ENCODE data around the gene RARS2. TPM values are rescaled to one million over a fixed set of nuclear protein-coding genes. Genes with fewer than 3 reads are reported as not detected.
"Not testable (repeated sequence)": the region's sequence is repeated elsewhere in the genome, so short reads cannot be mapped to it uniquely, and the experiment has no call there.

RARS2 gene
- polyA plus RNA-seq, 2 donors: 7.9 to 16.1 TPM

DNA sequence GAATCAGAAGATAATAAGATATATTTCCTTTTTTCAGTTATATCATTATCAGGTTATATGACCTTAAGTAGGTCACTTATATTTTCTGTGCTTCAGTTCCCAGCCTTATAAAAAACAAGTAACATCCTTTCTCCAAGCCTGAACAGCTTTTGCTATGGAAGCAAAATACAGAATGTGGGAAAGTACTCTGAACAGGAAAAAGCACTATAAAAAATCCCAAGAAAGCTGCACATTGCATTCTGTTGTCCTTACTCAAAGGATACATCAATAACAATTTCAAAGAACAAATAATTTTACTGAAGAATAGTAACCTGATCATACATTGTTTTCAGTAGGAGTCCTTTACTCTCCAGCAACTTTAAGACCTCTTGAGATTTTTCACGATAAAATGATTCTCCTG, 60.6 kb downstream of the RARS2 start:
- no peaks in the 10 kb centered on the region for H3K36me3 ChIP-seq (ENCODE audit: control insufficient read depth in 2 of 2, insufficient read depth in 2 of 2, low read length in 1 of 2)

DNA sequence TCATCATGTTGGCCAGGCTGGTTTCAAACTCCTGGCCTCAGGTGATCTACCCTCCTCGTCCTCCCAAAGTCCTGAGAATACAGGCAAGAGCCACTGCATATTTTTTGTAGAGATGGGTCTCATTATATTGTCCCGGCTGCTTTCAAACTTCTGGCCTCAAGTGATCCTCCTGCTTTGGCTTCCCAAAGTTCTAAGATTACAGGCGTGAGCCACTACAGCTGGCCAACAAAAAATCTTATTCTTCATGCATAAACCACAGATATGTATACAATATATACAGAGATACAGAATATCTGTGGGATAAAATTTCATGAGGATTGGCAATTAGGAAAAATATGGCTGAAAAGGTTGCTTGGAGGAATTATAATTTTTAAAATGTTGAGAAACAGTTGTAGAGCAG, 67.1 kb downstream of the RARS2 start:
- H3K27me3 ChIP-seq (ENCODE audit: control insufficient read depth in 1 of 2, insufficient read depth in 2 of 2, low read length in 2 of 2): no peaks in the 10 kb centered on the region
- no peaks in the 10 kb centered on the region for H3K9me3 ChIP-seq (ENCODE audit: control insufficient read depth in 2 of 2, insufficient read depth in 1 of 2, low read depth in 1 of 2, low read length in 1 of 2)
- WGBS, 2 donors: 85 to 97% methylated on average over 3 of the region's 3 CpGs
- no peak overlapping the region for H3K4me3 ChIP-seq (ENCODE audit: low read depth in 1 of 2, low read length in 2 of 2)
- no peak overlapping the region for H3K27ac ChIP-seq (ENCODE audit: low read depth in 2 of 2, low read length in 1 of 2)
- no peaks in the 10 kb centered on the region for H3K4me1 ChIP-seq (ENCODE audit: control insufficient read depth in 2 of 2, insufficient read depth in 2 of 2, low read length in 1 of 2)
- H3K36me3 ChIP-seq (ENCODE audit: control insufficient read depth in 2 of 2, insufficient read depth in 2 of 2, low read length in 1 of 2): peaks cover 0 to 5% of the 10 kb centered on the region in 2 donors

More for the DNA sequence above, 60.6 kb downstream of the RARS2 start:
- Histone ChIP-seq H3K9me3 (ENCODE audit: control insufficient read depth in 2 of 2, insufficient read depth in 1 of 2, low read depth in 1 of 2, low read length in 1 of 2) (no peaks in the 10 kb centered on the region), H3K4me3 (ENCODE audit: low read depth in 1 of 2, low read length in 2 of 2) (no peak overlapping the region), H3K4me1 (ENCODE audit: control insufficient read depth in 2 of 2, insufficient read depth in 2 of 2, low read length in 1 of 2) (no peaks in the 10 kb centered on the region), H3K27ac (ENCODE audit: low read depth in 2 of 2, low read length in 1 of 2) (no peak overlapping the region), H3K27me3 (ENCODE audit: control insufficient read depth in 1 of 2, insufficient read depth in 2 of 2, low read length in 2 of 2) (no peaks in the 10 kb centered on the region)
- WGBS, 2 donors: 97 to 98% methylated on average over 1 of the region's 1 CpG

DNA sequence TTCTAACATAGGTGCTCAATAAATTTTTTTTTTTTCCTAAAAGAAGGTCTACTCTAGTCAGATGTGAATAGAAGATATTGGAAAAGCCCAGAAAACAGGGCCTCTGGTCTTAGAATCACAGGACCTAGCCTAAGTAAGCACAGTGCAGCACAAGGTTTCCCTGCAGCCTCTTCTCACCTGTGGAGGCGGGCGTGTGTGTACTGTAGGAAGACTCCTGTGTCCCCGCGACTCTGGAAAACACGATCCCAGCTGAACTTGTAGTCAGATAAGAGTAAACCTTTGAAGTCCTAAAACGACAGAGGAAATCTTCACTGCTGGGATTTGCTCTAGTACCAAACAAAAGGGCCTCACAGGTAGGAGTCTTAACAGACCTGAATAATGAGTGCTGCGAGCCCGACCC, 71.3 kb downstream of the RARS2 start:
- WGBS, 2 donors: 90 to 91% methylated on average over 8 of the region's 8 CpGs
- H3K9me3 ChIP-seq (ENCODE audit: control insufficient read depth in 2 of 2, insufficient read depth in 1 of 2, low read depth in 1 of 2, low read length in 1 of 2): no peaks in the 10 kb centered on the region
- H3K27me3 ChIP-seq (ENCODE audit: control insufficient read depth in 1 of 2, insufficient read depth in 2 of 2, low read length in 2 of 2): no peaks in the 10 kb centered on the region
- H3K4me3 ChIP-seq (ENCODE audit: low read depth in 1 of 2, low read length in 2 of 2): no peak overlapping the region
- H3K36me3 ChIP-seq (ENCODE audit: control insufficient read depth in 2 of 2, insufficient read depth in 2 of 2, low read length in 1 of 2): peaks cover 2 to 9% of the 10 kb centered on the region in 2 donors
- no peaks in the 10 kb centered on the region for H3K4me1 ChIP-seq (ENCODE audit: control insufficient read depth in 2 of 2, insufficient read depth in 2 of 2, low read length in 1 of 2)
- H3K27ac ChIP-seq (ENCODE audit: low read depth in 2 of 2, low read length in 1 of 2): no peak overlapping the region

DNA sequence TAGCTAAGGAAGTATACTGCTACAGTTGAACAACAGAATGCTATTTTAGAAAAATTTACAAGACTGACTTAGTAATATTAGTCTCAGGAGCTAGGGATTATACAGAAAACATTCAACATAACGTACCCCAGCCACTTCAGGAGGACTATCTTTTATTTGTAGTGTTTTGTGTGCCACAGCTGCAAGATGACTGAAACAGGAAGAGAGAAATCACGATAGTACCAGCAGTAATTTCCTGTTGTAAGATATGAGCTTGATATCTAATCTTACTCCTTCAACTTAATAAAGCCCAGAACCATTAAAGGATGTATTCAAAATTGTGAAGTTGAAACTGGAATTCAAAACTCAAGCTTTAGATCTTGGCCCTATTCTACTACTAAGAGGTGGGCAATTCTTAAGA, 75.0 kb downstream of the RARS2 start:
- H3K9me3 ChIP-seq (ENCODE audit: control insufficient read depth in 2 of 2, insufficient read depth in 1 of 2, low read depth in 1 of 2, low read length in 1 of 2): no peaks in the 10 kb centered on the region
- H3K27ac ChIP-seq (ENCODE audit: low read depth in 2 of 2, low read length in 1 of 2): no peak overlapping the region
- WGBS, 2 donors: 58 to 70% methylated on average over 2 of the region's 2 CpGs
- H3K4me1 ChIP-seq (ENCODE audit: control insufficient read depth in 2 of 2, insufficient read depth in 2 of 2, low read length in 1 of 2): no peaks in the 10 kb centered on the region
- no peak overlapping the region for H3K4me3 ChIP-seq (ENCODE audit: low read depth in 1 of 2, low read length in 2 of 2)
- H3K36me3 ChIP-seq (ENCODE audit: control insufficient read depth in 2 of 2, insufficient read depth in 2 of 2, low read length in 1 of 2): peaks cover 2 to 9% of the 10 kb centered on the region in 2 donors
- H3K27me3 ChIP-seq (ENCODE audit: control insufficient read depth in 1 of 2, insufficient read depth in 2 of 2, low read length in 2 of 2): no peaks in the 10 kb centered on the region

DNA sequence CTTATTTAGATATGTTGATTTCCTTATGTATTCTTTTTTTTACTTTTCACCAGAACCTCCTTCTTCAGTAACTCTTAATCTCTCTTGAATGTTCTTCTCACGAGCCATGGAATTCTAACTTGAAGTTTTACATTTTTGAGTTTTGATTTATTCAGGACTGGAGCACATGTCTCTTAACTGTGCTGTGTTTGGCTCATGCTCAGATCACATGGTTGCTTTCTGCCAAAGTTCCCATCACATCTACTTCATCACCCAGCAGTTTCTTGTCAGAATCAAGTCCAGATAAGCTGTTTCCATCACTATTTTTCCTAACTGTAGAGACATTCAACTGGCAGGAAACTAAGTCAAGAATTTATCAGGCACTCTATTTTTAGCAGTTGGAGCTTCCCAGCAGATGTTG, 85.3 kb downstream of the RARS2 start:
- H3K9me3 ChIP-seq (ENCODE audit: control insufficient read depth in 2 of 2, insufficient read depth in 1 of 2, low read depth in 1 of 2, low read length in 1 of 2): no peaks in the 10 kb centered on the region
- no peak overlapping the region for H3K4me3 ChIP-seq (ENCODE audit: low read depth in 1 of 2, low read length in 2 of 2)
- no peaks in the 10 kb centered on the region for H3K4me1 ChIP-seq (ENCODE audit: control insufficient read depth in 2 of 2, insufficient read depth in 2 of 2, low read length in 1 of 2)
- no peaks in the 10 kb centered on the region for H3K27me3 ChIP-seq (ENCODE audit: control insufficient read depth in 1 of 2, insufficient read depth in 2 of 2, low read length in 2 of 2)
- no peak overlapping the region for H3K27ac ChIP-seq (ENCODE audit: low read depth in 2 of 2, low read length in 1 of 2)
- WGBS, 2 donors: 70 to 72% methylated on average over 1 of the region's 1 CpG
- peaks cover 0 to 7% of the 10 kb centered on the region in 2 donors for H3K36me3 ChIP-seq (ENCODE audit: control insufficient read depth in 2 of 2, insufficient read depth in 2 of 2, low read length in 1 of 2)

DNA sequence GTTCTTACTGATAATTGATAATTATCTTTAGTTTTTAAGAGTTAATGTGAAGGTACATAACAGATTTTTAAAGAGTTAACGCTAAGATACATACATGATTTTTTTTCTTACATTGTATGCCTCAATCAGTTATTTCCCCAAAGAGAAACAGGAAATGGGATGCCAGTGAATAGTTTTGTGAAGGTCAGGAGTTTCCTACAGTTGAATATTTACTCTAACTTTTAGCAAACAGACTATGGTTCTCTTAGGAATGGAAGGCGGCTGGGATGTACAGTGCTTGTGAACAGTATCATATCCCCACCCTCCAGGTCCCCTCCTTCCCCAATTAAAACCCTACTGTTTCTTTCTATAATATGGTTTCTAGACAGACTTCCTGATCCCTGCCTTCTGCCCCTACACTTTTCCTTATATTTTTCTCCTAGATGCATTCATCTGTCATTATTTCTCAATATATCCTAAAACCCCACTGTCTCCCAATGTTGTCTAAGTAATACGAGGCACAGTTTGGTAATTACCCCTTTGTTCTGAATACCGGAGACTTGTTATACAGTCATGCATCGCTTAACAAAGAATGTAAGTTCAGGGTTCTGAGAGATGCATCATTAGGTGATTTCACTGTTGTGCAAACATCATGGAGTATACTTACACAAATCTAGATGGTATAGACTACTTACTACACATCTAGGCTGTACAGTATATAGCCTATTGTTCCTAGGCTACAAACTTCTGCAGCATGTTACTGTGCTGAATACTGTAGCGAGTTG, 87.8 kb downstream of the RARS2 start:
- H3K4me1 ChIP-seq (ENCODE audit: control insufficient read depth in 2 of 2, insufficient read depth in 2 of 2, low read length in 1 of 2): no peaks in the 10 kb centered on the region
- no peak overlapping the region for H3K4me3 ChIP-seq (ENCODE audit: low read depth in 1 of 2, low read length in 2 of 2)
- peaks cover 0 to 7% of the 10 kb centered on the region in 2 donors for H3K36me3 ChIP-seq (ENCODE audit: control insufficient read depth in 2 of 2, insufficient read depth in 2 of 2, low read length in 1 of 2)
- no peaks in the 10 kb centered on the region for H3K9me3 ChIP-seq (ENCODE audit: control insufficient read depth in 2 of 2, insufficient read depth in 1 of 2, low read depth in 1 of 2, low read length in 1 of 2)
- WGBS, 2 donors: 87 to 91% methylated on average over 6 of the region's 6 CpGs
- no peak overlapping the region for H3K27ac ChIP-seq (ENCODE audit: low read depth in 2 of 2, low read length in 1 of 2)
- no peaks in the 10 kb centered on the region for H3K27me3 ChIP-seq (ENCODE audit: control insufficient read depth in 1 of 2, insufficient read depth in 2 of 2, low read length in 2 of 2)

DNA sequence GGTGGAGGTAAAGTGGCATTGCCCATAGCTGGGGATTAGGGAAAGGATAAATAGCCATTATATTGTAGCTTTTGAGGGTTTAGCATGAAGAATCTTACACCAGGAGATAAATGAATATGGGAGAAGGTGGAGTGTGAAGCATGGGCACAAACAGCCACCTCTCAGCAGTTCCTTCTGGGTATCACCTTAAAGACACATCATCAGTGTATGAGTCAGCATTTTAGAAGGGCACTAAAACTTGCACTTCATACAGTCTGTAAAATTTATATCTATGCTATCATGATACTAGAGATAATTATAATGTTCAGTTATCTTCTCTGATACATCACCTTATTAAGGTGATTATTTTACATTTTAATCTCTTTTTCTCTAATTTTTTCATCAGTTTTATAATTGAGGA, 91.7 kb downstream of the RARS2 start:
- no peak overlapping the region for H3K27ac ChIP-seq (ENCODE audit: low read depth in 2 of 2, low read length in 1 of 2)
- H3K9me3 ChIP-seq (ENCODE audit: control insufficient read depth in 2 of 2, insufficient read depth in 1 of 2, low read depth in 1 of 2, low read length in 1 of 2): no peaks in the 10 kb centered on the region
- H3K36me3 ChIP-seq (ENCODE audit: control insufficient read depth in 2 of 2, insufficient read depth in 2 of 2, low read length in 1 of 2): peaks cover 0 to 3% of the 10 kb centered on the region in 2 donors
- H3K27me3 ChIP-seq (ENCODE audit: control insufficient read depth in 1 of 2, insufficient read depth in 2 of 2, low read length in 2 of 2): no peaks in the 10 kb centered on the region
- no peak overlapping the region for H3K4me3 ChIP-seq (ENCODE audit: low read depth in 1 of 2, low read length in 2 of 2)
- no peaks in the 10 kb centered on the region for H3K4me1 ChIP-seq (ENCODE audit: control insufficient read depth in 2 of 2, insufficient read depth in 2 of 2, low read length in 1 of 2)

DNA sequence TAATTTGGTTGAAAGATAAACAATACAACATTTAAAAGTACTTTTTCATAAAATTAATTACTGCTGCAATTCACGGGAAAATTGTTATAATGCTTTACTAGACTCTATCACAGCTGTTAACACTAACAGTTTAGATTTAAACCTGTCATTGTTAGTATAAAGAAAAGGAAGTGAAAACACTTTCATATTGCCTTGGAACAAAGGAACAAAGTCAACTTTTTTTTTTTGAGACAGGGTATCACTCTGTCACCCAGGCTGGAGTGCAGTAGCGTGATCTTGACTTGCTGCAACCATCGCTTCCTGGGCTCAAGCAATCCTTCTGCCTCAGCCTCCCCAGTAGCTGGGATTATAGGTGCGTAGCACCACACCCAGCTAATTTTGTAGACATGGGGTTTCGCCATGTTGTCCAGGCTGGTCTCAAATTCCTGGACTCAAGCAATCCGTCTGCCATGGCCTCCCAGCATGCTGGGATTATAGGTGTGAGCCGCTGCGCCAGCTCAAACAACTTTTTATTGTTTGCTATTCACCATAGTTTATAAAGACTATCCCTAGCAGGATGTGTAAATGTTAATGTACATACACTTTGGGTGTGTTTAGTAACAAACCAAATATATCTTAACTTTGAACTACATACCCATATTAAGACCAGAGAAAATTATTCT, 94.9 kb downstream of the RARS2 start:
- WGBS, 2 donors: 92 to 95% methylated on average over 8 of the region's 8 CpGs
- Histone ChIP-seq H3K27me3 (ENCODE audit: control insufficient read depth in 1 of 2, insufficient read depth in 2 of 2, low read length in 2 of 2) (no peaks in the 10 kb centered on the region), H3K9me3 (ENCODE audit: control insufficient read depth in 2 of 2, insufficient read depth in 1 of 2, low read depth in 1 of 2, low read length in 1 of 2) (no peaks in the 10 kb centered on the region), H3K4me1 (ENCODE audit: control insufficient read depth in 2 of 2, insufficient read depth in 2 of 2, low read length in 1 of 2) (no peaks in the 10 kb centered on the region), H3K27ac (ENCODE audit: low read depth in 2 of 2, low read length in 1 of 2) (no peak overlapping the region), H3K4me3 (ENCODE audit: low read depth in 1 of 2, low read length in 2 of 2) (no peak overlapping the region), H3K36me3 (ENCODE audit: control insufficient read depth in 2 of 2, insufficient read depth in 2 of 2, low read length in 1 of 2) (peaks cover 0 to 2% of the 10 kb centered on the region in 2 donors)

DNA sequence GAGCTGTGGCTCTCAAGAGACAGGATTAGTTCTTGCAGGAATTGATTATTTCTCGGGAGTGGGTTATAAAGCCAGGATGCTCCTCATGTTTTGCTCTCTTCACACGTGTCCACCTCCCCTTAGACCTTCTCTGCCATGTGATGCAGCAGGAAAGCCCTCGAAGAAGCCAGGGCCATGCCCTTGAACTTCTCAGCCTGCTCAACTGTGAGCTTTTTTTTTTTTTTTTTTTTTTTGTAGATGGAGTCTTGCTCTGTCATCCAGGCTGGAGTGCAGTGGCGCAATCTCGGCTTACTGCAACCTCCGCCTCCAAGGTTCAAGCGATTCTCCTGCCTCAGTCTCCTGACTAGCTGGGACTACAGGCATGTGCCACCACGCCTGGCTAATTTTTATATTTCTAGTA, 100.5 kb downstream of the RARS2 start:
- not testable (repeated sequence) for H3K9me3 ChIP-seq (ENCODE audit: control insufficient read depth in 2 of 2, insufficient read depth in 1 of 2, low read depth in 1 of 2, low read length in 1 of 2); H3K4me1 ChIP-seq (ENCODE audit: control insufficient read depth in 2 of 2, insufficient read depth in 2 of 2, low read length in 1 of 2); H3K36me3 ChIP-seq (ENCODE audit: control insufficient read depth in 2 of 2, insufficient read depth in 2 of 2, low read length in 1 of 2); H3K27ac ChIP-seq (ENCODE audit: low read depth in 2 of 2, low read length in 1 of 2); H3K27me3 ChIP-seq (ENCODE audit: control insufficient read depth in 1 of 2, insufficient read depth in 2 of 2, low read length in 2 of 2); H3K4me3 ChIP-seq (ENCODE audit: low read depth in 1 of 2, low read length in 2 of 2)
- WGBS, 2 donors: 94 to 97% methylated on average over 8 of the region's 8 CpGs

DNA sequence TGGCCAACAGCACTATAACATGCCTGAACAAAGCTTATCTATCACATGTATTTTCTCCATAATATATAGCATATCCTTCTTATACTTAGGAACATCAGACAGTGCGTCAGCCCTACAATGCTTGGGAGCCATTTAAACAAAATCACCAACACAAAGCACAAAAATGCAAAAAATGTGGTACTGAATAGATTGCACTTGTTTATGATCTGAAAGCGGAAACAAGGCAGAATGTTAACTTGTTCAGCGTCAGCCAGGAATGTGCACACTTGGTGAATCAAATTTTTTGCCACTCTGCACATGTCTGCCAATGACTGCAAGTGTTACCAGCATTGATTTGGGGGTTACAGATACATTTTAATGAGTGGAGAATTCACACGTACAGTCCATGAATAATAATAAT, 102.2 kb downstream of the RARS2 start:
- WGBS, 2 donors: 89 to 90% methylated on average over 4 of the region's 4 CpGs
- H3K4me3 ChIP-seq (ENCODE audit: low read depth in 1 of 2, low read length in 2 of 2): no peak overlapping the region
- H3K4me1 ChIP-seq (ENCODE audit: control insufficient read depth in 2 of 2, insufficient read depth in 2 of 2, low read length in 1 of 2): no peaks in the 10 kb centered on the region
- peaks cover 0 to 6% of the 10 kb centered on the region in 2 donors for H3K36me3 ChIP-seq (ENCODE audit: control insufficient read depth in 2 of 2, insufficient read depth in 2 of 2, low read length in 1 of 2)
- H3K27me3 ChIP-seq (ENCODE audit: control insufficient read depth in 1 of 2, insufficient read depth in 2 of 2, low read length in 2 of 2): no peaks in the 10 kb centered on the region
- H3K27ac ChIP-seq (ENCODE audit: low read depth in 2 of 2, low read length in 1 of 2): no peak overlapping the region
- peaks cover 0 to 11% of the 10 kb centered on the region in 2 donors for H3K9me3 ChIP-seq (ENCODE audit: control insufficient read depth in 2 of 2, insufficient read depth in 1 of 2, low read depth in 1 of 2, low read length in 1 of 2)

All from esophagus (tissue), 2 donors.